AG09309 (cell line): ENCODE measurements around the gene CKMT2.

Source experiments
- DNase-seq: peaks from one replicate; pipeline ENCODE4 v3.0.0-alpha.2; 2010; ENCODE audit warnings: low read depth
- H3K4me3 ChIP-seq: 2 replicates; pipeline ENCODE4 v1.5.1; 2011; ENCODE audit warnings: mild to moderate bottlenecking, low read depth, low read length, moderate library complexity; ENCODE audit not compliant: control insufficient read depth
- CTCF ChIP-seq: IDR thresholded peaks from 2 replicates; pipeline ENCODE4 v1.5.1; 2011; ENCODE audit warnings: mild to moderate bottlenecking, low read depth, low read length, inconsistent platforms; ENCODE audit not compliant: insufficient read depth, control insufficient read depth; ENCODE audit errors: missing control alignments

The CKMT2 gene

GRCh38 chr5:81297531-81297930 is 64.4 kb downstream of the CKMT2 start:
- DNase-seq = no peak
- no peak for TF ChIP-seq CTCF
- H3K4me3 ChIP-seq = no peak overlapping the region

DNA sequence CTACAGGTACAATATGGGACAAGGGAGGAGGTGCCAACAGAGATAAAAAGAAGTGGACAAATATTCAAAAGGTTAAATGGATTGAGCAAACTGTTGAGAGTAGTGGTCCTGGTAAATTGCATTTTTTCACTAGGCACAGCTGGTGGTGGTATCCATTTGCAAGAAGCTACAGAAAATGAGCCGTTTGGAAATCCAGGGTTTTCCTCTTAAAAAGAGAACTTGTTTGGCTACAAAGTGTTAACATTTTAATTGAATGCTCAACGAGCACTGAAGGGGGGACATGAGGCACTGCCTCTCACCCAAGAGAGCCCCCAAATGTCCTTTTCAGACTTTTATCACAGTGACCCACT is 67.8 kb downstream of the CKMT2 start:
- TF ChIP-seq CTCF = no peak
- peak overlapping the region; percentile 70 for H3K4me3 ChIP-seq
- DNase-seq = no peak

GRCh38 chr5:81301271-81302015 is 68.3 kb downstream of the CKMT2 start, which contains the start of gene ZCCHC9:
ZCCHC9 (plus strand) TSS chr5:81301587; CDS start chr5:81304758, 3,171 bp downstream.
- peak; percentile 23 for TF ChIP-seq CTCF
- peak within 1 kb of the TSS; percentile 70 for H3K4me3 ChIP-seq
- peak; percentile 63 for DNase-seq

DNA sequence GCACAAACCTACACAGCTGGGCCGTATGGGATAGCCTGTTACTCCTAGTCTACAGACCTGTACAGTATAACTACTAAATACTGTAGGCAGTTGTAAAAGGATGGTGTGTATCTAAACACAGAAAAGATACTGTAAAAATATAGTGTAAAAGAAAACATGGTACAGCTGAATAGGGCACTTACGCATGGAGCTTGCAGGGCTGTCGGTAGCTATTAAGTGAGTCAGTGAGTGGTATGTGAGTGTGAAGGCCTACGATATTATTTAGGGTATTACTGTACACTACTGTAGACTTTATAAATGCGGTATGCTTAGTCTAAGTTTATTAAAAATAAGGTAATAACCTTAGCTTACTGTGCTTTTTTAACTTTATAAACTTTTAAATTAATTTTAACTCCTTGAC is 69.5 kb downstream of the CKMT2 start:
- no peak for DNase-seq
- peak overlapping the region; percentile 70 for H3K4me3 ChIP-seq
- no peak for TF ChIP-seq CTCF

GRCh38 chr5:81303563-81303962 is 70.4 kb downstream of the CKMT2 start:
- TF ChIP-seq CTCF = no peak
- no peak overlapping the region for H3K4me3 ChIP-seq
- peak; percentile 32 for DNase-seq

DNA sequence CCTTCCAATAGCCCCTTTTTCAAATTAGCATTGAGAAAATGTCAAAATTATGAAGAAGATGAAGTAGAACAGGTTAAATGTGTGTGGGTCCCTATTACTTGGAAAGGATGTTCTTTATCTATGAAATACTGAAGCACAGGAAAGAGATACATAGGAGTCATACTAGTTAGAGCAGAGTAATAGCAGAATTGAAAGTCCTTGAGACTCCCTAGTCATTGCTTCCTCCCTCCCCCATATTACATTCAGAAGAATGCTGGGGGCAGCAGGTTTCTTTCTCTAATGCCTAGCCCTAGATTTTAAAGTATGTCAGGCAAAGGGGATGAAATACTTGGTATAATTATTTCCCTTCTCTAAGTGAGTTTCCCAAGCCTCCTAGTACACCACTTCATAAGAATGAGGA is 72.7 kb downstream of the CKMT2 start:
- H3K4me3 ChIP-seq = no peak overlapping the region
- DNase-seq = no peak
- TF ChIP-seq CTCF = no peak
